Neural cell (in vitro differentiated cells): Measurements from ENCODE around the gene TBCC. TPM values are rescaled to one million over a fixed set of nuclear protein-coding genes. Genes with fewer than 3 reads are reported as not detected.

Source experiments
- H2AFZ ChIP-seq: fragments of 200-600, 300-800 bp; sonication (generic), shearing (Covaris generic); 2 replicates; pipeline ENCODE4 v1.6.0; 2014; ENCODE audit warnings: low read depth, mild to moderate bottlenecking, antibody characterized with exemption, low read length, moderate library complexity
- H3F3A ChIP-seq: fragments of 200-600 bp; shearing (Covaris generic); 2 replicates; pipeline ENCODE4 v1.6.1; 2016; ENCODE audit warnings: mild to moderate bottlenecking, moderate library complexity, mixed read lengths, antibody characterized with exemption, low read length; ENCODE audit not compliant: insufficient read depth, poor library complexity, severe bottlenecking
- H3K27ac ChIP-seq: fragments of 200-600, 300-800 bp; sonication (generic), shearing (Covaris generic); 2 replicates; pipeline ENCODE4 v1.5.1; 2014; ENCODE audit warnings: mild to moderate bottlenecking, low read length, moderate library complexity
- H3K27me3 ChIP-seq: fragments of 300-800, 200-600 bp; sonication (generic), shearing (Covaris generic); 2 replicates; pipeline ENCODE4 v1.6.0; 2014; ENCODE audit warnings: mild to moderate bottlenecking, low read depth, low read length, moderate library complexity; ENCODE audit not compliant: insufficient read depth
- H3K36me3 ChIP-seq: fragments of 300-800, 200-600 bp; sonication (generic), shearing (Covaris generic); 2 replicates; pipeline ENCODE4 v1.5.1; 2014; ENCODE audit warnings: mild to moderate bottlenecking, antibody characterized with exemption, low read length, moderate library complexity; ENCODE audit not compliant: insufficient read depth
- H3K4me2 ChIP-seq: fragments of 300-800, 200-600 bp; sonication (generic), shearing (Covaris generic); 2 replicates; pipeline ENCODE4 v1.6.0; 2014; ENCODE audit warnings: mild to moderate bottlenecking, low read length
- H3K4me3 ChIP-seq: fragments of 300-800, 200-600 bp; sonication (generic), shearing (Covaris generic); 2 replicates; pipeline ENCODE4 v1.5.1; 2014; ENCODE audit warnings: mild to moderate bottlenecking, low read length, moderate library complexity
- H3K79me2 ChIP-seq: fragments of 200-600 bp; shearing (Covaris generic); replicated peaks from 2 replicates; pipeline ENCODE4 v1.6.0; 2014; ENCODE audit warnings: mild to moderate bottlenecking, low read length, moderate library complexity; ENCODE audit not compliant: insufficient read depth
- H3K9ac ChIP-seq: fragments of 300-800, 200-600 bp; sonication (generic), shearing (Covaris generic); 2 replicates; pipeline ENCODE4 v1.6.1; 2016; ENCODE audit warnings: mild to moderate bottlenecking, low read length, mixed read lengths
- H3K9me2 ChIP-seq: fragments of 200-600 bp; shearing (Covaris generic); 2 replicates; pipeline ENCODE4 v1.6.1; 2016; ENCODE audit warnings: mild to moderate bottlenecking, low read length, mixed read lengths; ENCODE audit not compliant: insufficient read depth
- H3K9me3 ChIP-seq: fragments of 200-600, 300-800 bp; sonication (generic), shearing (Covaris generic); 2 replicates; pipeline ENCODE4 v1.6.1; 2016; ENCODE audit warnings: mild to moderate bottlenecking, mixed run types, low read length, moderate library complexity, mixed read lengths
- H4K20me1 ChIP-seq: fragments of 200-600 bp; shearing (Covaris generic); 2 replicates; pipeline ENCODE4 v1.6.1; 2016; ENCODE audit warnings: mild to moderate bottlenecking, mixed run types; ENCODE audit not compliant: insufficient read depth
- CTCF ChIP-seq: fragments of 450-650 bp; IDR thresholded peaks from 2 replicates; pipeline ENCODE4 v1.5.1; 2014; ENCODE audit warnings: antibody characterized with exemption, mild to moderate bottlenecking, moderate library complexity; ENCODE audit not compliant: poor library complexity, severe bottlenecking
- EP300 ChIP-seq: fragments of 450-650 bp; conservative IDR thresholded peaks from 2 replicates; pipeline ENCODE4 v1.6.1; 2014; ENCODE audit warnings: antibody characterized with exemption, mild to moderate bottlenecking, moderate library complexity; ENCODE audit not compliant: poor library complexity, severe bottlenecking
- EZH2 ChIP-seq: fragments of 200-600, 300-800 bp; shearing (Covaris generic), sonication (generic); IDR thresholded peaks from 2 replicates; pipeline ENCODE4 v1.6.1; 2014; ENCODE audit warnings: antibody characterized with exemption, low read length, borderline replicate concordance, mild to moderate bottlenecking; ENCODE audit not compliant: insufficient read depth, poor library complexity, severe bottlenecking
- MXI1 ChIP-seq: fragments of 450-650 bp; conservative IDR thresholded peaks from 2 replicates; pipeline ENCODE4 v1.6.1; 2014; ENCODE audit warnings: antibody characterized with exemption, mild to moderate bottlenecking; ENCODE audit not compliant: poor library complexity, severe bottlenecking
- POLR2AphosphoS5 ChIP-seq: IDR thresholded peaks from 2 replicates; pipeline ENCODE4 v1.6.1; 2012
- RAD21 ChIP-seq: fragments of 450-650 bp; conservative IDR thresholded peaks from 2 replicates; pipeline ENCODE4 v1.6.1; 2014; ENCODE audit warnings: antibody characterized with exemption, mild to moderate bottlenecking, moderate library complexity
- REST ChIP-seq: IDR thresholded peaks from 2 replicates; pipeline ENCODE4 v1.6.1; 2012; ENCODE audit warnings: borderline replicate concordance
- SMC3 ChIP-seq: fragments of 450-650 bp; conservative IDR thresholded peaks from 2 replicates; pipeline ENCODE4 v1.6.1; 2014; ENCODE audit warnings: antibody characterized with exemption, mild to moderate bottlenecking, moderate library complexity; ENCODE audit not compliant: poor library complexity
- TAF1 ChIP-seq: IDR thresholded peaks from 2 replicates; pipeline ENCODE4 v1.6.1; 2012; ENCODE audit warnings: low read depth
- polyA plus RNA-seq: library from polyadenylated mRNA; depleted of rRNA; stranded (reverse); fragments of >200 nt; gene quantifications from 2 replicates; pipeline ENCODE4 v1.2.3, GENCODE V29; 2014

The TBCC gene
- polyA plus RNA-seq, 1 donor from 2014 or later = 112 TPM

- no peaks in the 10 kb centered on the region for H3K9me3 ChIP-seq
- H3K4me3 ChIP-seq = no peak overlapping the region
- H3K9me2 ChIP-seq = no peaks in the 10 kb centered on the region
- no peak for TF ChIP-seq RAD21
- no peak for TF ChIP-seq CTCF
- no peak for TF ChIP-seq POLR2AphosphoS5
- TF ChIP-seq EZH2 = no peak
- TF ChIP-seq EP300 = no peak
- no peak for TF ChIP-seq SMC3
- no peak for TF ChIP-seq TAF1
- no peak for TF ChIP-seq REST
- no peak for TF ChIP-seq MXI1
- H3F3A ChIP-seq = no peaks in the 10 kb centered on the region
- H4K20me1 ChIP-seq = no peaks in the 10 kb centered on the region
- no peaks in the 10 kb centered on the region for H3K27me3 ChIP-seq
- no peak overlapping the region for H3K9ac ChIP-seq
- no peaks in the 10 kb centered on the region for H3K36me3 ChIP-seq
- H3K27ac ChIP-seq = no peak overlapping the region
- H3K4me2 ChIP-seq = no peak overlapping the region
- no peaks in the 10 kb centered on the region for H3K79me2 ChIP-seq
- H2AFZ ChIP-seq = no peak overlapping the region
Measured at GRCh38 chr6:42727087-42727611, 18.8 kb downstream of the TBCC start.

GRCh38 chr6:42726485-42727086 is 19.3 kb downstream of the TBCC start:
- Histone ChIP-seq H3K9me3 (no peaks in the 10 kb centered on the region), H3K9ac (no peak overlapping the region), H3K79me2 (no peaks in the 10 kb centered on the region), H3K36me3 (no peaks in the 10 kb centered on the region), H3K27me3 (no peaks in the 10 kb centered on the region), H3F3A (no peaks in the 10 kb centered on the region), H3K9me2 (no peaks in the 10 kb centered on the region), H4K20me1 (no peaks in the 10 kb centered on the region), H3K4me3 (no peak overlapping the region), H3K27ac (no peak overlapping the region), H3K4me2 (no peak overlapping the region), H2AFZ (no peak overlapping the region)
- no peak for TF ChIP-seq EP300
- TF ChIP-seq EZH2 = no peak
- TF ChIP-seq TAF1 = no peak
- TF ChIP-seq MXI1 = no peak
- no peak for TF ChIP-seq POLR2AphosphoS5
- peak; percentile 82 for TF ChIP-seq CTCF
- TF ChIP-seq SMC3 = peak; percentile 81
- TF ChIP-seq RAD21 = peak; percentile 78
- TF ChIP-seq REST = no peak
